Measurements from ENCODE around the gene KPNA6.

KPNA6 gene

DNA sequence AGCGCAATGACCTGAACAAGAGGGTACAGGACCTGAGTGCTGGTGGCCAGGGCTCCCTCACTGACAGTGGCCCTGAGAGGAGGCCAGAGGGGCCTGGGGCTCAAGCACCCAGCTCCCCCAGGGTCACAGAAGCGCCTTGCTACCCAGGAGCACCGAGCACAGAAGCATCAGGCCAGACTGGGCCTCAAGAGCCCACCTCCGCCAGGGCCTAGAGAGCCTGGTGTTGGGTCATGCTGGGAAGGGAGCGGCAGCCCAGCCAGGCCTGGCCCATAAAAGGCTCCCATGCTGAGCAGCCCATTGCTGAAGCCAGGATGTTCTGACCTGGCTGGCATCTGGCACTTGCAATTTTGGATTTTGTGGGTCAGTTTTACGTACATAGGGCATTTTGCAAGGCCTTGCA, 87.1 kb downstream of the KPNA6 start:
- no peak for DNase-seq

DNA sequence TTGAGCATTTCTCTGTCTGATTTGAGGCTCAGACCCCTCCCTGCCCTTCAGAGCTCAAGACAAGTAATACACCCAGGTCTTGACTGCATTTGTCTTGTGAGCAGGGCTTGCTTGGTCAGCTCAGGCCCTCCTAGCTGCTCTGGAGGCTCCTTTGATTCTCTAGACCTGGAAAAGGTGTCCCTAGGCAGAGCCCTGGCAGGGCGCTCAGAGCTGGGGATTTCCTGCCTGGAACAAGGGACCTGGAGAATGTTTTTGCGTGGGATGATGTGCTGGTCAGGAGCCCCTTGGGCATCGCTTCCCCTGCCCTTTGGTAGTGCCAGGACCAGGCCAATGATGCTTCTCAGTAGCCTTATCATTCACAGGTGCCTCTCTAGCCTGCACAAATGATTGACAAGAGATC, 87.7 kb downstream of the KPNA6 start:
- DNase-seq, result no peak

DNA sequence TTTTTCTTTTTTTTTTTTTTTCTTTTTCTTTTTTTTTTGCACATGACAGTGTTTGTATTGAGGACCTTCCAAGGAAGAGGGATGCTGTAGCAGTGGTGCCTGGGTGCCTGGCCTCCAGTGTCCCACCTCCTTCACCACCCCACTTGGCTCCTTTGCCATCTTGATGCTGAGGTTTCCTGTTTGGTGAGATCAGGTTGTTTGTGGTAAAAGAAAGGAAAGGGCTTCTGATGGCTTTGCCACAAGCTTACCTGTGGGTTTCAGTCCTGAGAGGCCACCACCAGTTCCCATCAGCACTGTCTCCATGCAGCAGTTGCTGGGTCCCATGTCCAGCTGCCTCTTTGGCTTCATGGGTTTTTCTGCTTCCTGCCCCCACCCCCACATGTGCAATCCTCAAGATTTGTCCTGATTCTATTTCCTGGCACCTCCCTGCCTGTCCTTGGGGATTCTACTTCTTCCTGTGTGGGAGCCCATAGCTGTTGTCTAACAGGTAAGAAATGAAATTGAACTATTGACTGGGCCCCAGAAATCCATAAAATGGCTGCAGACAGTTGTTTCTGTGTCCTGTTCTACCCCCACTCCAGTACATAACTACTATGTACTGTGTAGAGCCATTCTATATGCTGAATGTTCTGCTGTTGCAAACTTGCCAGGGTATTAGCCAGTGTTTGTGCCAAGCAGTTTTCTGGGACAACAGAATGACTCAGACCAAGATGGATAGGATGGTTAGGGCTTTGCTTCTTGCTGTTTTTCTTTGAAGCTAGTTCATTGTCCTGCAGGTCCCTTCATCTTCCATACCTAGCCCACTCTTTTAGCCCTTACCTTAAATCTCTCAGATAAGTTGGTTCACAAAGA, 88.3 kb downstream of the KPNA6 start:
- no peak for DNase-seq

DNA sequence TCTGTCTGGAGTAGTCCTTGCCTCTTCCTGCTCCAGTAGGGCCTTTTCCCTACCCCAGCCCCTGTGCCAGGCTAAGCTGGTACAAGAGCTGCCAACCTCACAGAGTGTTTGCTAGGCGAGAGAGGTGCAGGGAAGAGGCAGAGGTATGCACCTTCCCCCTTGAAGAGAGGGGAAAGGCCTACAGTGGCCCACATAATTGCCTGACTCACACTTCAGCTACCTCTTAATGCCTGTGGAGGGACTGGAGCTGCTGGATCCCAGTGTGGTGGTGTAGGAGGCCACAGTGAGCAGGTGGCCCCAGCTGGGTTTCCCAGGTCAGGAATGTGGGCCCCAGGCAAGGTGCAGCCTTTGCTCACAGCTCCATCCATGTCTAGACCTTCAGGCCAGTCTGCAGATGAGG, 89.2 kb downstream of the KPNA6 start:
- DNase-seq, result no peak

DNA sequence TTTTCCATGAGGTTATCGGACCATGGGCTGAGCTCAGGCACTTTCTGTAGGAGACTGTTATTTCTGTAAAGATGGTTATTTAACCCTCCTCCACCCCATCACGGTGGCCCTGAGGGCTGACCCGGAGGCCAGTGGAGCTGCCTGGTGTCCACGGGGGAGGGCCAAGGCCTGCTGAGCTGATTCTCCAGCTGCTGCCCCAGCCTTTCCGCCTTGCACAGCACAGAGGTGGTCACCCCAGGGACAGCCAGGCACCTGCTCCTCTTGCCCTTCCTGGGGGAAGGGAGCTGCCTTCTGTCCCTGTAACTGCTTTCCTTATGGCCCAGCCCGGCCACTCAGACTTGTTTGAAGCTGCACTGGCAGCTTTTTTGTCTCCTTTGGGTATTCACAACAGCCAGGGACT, 90.0 kb downstream of the KPNA6 start:
- no peak for DNase-seq

DNA sequence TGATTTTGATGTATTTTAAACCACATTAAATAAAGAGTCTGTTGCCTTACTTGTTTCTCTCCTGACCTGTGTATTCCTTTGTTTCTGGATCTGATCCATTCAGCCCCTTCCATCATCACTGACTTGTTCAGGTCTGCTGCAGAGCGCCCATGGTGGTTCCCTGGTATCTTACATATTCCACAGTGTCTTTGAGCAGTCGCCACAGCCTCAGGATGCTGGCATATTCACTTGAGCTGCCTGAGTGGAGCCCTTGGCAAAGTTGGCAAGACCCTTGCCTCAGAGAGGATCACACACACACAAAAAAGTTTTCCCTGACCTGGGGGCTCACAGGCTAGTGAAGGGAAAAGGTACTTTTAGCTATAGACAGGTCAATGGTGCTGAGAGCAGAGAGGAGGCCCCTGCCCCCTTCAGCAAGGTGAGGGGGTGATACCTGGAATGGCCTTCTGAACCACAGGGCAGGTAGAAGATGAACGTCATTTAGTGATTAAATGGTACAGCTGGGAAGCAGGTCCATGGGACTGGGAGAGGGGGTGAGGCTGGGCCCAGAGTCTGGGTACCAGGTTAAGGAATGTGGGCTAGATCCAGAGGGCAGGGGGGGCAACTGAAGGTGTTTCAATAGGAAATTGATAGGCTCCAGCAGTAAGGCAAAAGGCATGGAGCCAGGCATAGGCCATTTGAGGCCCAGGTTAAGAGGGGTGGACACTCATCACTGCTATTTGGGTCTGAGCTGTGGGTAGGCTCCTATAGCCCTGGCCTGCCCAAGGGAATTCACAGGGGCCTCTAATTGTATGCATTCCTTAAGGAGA, 90.6 kb downstream of the KPNA6 start:
- no peak for DNase-seq

DNA sequence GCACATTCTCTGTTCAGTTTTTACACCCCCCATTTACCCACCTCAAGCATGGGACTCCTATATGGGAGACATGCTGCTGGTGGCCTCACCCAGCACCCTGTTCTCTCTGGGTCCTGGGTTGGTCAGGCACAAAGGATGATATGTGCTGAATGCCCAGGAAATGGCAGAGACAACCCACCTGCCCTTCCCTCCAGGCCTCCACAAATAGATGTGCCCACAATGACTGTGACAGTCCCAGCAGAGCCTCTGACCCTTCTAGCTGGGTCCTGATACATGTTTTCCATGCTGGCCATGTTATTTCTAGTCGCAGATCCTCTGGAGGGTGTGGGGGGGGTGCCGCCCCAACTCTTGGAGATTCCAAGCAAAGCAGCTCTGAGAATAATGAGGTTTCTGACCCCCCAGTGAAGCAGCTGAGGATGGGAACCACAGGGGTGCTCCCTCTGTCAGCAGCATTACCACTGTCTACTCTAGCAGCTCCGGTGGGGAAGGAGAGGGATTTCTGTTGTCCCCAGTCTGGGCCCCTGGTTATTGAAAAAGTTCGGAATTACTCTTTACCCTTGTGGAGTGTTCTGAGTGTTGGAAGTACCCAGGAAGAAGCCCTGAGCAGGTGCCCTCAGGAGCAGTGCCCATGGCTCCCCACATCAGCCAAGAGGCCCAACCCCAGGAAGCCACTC, 91.3 kb downstream of the KPNA6 start:
- no peak for DNase-seq

DNA sequence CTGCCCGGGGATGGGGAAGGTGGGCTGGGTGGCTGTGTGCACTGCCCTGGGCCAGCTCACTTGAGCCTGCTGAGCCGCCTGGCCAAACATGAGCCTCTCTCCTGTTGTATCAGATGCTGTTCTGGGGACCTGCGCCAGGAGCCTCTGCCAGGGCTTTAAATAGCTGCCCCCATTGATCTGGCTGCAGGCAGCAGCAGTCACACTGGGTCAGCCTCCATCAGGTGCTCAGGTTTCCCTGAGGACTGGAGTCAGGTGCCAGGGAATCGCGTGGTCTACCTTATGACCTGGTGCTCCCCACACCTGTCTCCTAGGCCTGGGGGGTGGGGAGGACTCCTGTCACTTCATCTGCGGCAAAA, 91.8 kb downstream of the KPNA6 start:
- DNase-seq, result no peak

DNA sequence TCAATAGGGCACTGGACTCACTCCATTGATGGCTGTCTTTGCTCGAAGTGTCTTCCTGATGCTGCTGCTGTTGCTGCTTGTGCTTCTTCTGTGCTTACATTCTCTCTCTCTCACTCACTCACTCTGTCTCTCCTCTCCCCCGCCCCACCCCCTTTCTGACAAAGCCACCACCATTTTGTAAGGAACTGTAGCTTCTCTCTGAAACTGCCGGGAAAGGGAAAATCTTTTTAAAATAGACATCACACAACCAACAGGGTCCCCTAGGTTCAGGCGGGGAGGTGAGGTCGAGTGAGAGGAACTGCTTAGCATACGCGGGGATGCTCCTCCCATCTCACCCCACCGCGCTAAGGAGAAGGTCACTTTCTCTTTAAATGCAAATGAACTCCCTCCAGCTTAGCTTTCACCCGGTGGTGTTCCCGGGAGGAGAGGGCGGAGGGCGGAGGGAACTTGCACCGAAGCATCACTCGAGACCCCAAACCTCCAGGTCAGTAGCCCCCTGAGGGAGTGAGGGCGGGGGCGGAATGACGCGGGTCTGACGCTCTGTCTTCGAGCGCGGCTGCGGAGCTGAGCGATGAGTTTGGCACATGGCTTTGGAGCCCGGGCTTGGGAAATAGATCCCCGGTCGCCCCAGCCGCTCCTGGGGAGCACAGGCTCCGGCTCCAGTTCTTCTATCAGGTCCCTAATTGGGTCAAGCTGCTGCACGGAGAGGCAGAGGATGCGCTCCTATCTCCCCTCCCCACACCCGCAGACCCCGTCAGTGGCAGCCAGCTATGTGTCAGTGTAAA, 92.6 kb downstream of the KPNA6 start, which contains the start of gene CCDC28B:
CCDC28B (plus strand) TSS at position 370 of the 785 bp plus-strand sequence. CDS start 1,341 bp downstream, outside the sequence.
- peak in 1 of 2 donors; percentile 23 for DNase-seq

DNA sequence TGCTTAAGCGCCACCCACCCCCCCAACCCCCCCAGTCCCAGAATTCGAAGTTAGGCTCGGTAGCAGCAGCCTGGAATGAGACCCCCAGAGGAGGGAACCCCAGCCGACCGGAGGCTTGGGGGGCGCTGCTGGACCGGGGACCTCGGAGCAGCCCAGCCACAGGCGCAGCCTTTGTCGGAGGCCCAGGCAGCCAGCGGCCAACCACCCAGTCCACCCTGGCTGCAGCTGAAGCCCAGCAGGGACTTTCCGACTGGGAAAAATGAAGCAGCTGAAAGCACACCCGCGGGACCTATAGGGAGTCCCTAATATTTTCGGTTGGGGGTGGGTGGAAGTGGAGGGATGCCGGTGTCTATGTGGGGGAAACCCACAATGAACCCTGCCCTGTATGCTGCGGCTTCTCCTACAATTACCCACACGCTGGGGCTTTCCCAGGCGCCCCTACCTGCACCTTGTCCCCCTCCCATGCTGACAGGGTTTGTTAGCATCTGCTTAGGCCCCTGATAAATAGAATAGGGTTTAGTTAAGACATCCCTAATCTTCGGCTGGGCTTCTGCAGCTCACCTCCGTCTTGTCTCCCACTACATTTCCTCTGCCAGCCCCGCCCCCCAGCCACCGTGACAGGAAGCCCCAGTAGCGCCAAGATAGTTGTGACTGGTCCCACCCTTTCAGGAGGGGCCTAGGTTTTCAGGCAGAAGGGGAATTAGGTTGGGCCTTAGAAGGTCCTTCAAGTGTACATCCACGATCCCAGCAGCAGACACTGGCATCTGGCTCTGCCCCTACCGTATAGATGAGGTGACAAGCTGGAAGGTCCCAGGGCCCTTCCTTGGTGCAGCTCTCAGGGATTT, 93.4 kb downstream of the KPNA6 start:
- peak in 1 of 2 donors; percentile 14 for DNase-seq

DNA sequence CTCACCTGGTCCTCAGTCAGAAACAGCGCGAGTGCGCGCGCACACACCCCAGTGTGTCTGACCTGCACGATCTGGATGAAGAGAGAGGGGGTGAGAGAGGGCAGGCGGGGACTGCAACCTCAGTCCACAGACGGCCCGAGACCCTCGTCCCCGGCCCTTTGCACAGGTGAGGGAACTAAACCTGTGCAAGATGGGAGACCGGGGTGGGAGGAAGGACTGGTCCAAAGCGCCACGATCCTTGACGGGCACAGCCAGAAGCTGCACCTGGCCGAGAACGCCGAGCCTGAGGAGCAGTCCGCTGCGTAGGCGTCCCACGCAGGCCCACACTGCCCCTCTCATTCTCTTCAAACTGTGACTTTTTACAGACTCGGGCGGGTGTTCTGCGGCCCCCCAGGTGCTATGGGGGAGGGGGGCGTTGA, 97.1 kb downstream of the KPNA6 start:
- no peak for DNase-seq

DNA sequence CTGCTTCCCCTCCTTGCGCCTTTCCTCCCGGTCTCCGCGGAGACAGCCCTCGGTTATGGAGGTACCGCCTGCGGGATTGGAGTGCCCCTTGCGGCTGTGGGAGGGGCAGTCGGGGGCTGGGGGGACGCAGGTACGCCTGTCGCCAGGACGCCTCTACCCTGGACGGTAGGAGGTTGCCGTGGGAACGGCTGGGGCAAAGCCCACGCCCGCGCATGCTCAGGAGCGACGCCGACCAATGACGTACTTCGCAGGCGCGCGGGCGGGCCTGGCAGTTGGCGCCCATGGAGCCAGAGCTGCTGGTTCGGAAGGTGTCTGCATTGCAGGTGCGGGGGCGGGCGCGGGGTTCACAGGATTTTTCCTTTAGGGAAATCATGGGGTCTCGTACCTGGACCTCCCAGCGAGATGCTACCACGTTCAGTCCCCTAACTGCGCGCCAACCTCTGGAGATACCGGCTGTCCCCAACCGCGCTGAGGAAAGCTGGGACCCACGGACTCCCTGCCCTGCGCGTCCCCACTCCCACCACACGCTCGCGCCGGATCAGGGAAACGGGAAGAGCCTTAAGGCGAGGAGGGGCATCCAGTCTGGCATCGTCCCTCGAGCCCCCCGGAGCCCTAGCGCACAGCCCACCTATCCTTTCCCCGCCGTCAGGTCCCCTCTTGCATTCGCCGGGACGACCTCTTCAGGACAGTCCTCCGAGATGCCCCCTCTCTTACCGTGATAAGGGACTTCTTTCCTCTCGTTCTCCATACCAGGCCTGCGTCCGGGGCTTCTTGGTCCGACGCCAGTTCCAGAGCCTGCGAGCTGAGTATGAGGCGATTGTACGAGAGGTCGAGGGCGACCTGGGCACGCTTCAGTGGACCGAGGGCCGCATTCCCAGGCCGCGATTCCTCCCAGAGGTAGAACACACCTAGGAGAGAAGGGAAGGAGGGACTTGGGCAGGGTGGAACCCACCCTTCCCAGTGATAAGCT, 97.8 kb downstream of the KPNA6 start, which contains the start of gene IQCC:
IQCC (plus strand) TSS at position 271 of the 970 bp plus-strand sequence; CDS start at position 282, 11 bp downstream.
- DNase-seq, result peak; percentile 72 to 83

DNA sequence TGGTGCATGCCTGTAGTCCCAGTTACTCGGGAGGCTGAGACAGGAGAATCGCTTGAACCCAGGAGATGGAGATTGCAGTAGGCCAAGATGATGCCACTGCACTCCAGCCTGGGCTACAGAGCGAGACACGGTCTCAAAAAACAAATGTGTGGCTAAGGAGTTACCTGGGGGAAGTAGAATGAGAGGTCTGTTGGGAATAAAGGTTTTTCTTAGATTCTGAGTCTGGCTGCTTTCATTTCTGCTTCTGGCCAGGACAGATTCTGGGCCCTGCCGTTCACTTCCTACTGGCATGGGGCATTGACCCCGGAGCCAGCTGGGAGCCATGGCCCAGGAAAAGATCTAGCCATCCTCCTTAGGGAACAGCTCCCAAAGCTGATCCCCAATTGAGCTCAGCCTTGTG, 100.6 kb downstream of the KPNA6 start:
- DNase-seq, result no peak

DNA sequence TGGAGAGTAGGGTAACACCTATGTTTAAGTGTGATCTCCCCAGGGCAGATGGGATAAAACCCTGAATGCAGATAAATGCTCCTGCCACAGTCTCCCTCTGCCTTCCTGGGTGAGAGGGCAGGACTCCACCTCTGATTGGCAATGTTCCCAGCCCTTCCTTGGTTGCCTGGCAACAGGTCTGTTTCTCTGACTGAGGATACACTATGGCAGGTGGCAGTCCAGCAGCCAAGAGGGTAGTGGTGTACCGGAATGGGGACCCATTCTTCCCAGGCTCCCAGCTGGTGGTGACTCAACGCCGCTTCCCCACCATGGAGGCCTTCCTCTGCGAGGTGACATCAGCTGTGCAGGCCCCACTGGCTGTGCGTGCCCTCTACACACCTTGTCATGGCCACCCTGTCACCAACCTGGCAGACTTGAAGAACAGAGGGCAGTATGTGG, 101.1 kb downstream of the KPNA6 start, which contains the start of gene DCDC2B:
DCDC2B (plus strand) TSS at position 199 of the 438 bp plus-strand sequence; CDS start at position 204, 5 bp downstream.
- no peak for DNase-seq

DNA sequence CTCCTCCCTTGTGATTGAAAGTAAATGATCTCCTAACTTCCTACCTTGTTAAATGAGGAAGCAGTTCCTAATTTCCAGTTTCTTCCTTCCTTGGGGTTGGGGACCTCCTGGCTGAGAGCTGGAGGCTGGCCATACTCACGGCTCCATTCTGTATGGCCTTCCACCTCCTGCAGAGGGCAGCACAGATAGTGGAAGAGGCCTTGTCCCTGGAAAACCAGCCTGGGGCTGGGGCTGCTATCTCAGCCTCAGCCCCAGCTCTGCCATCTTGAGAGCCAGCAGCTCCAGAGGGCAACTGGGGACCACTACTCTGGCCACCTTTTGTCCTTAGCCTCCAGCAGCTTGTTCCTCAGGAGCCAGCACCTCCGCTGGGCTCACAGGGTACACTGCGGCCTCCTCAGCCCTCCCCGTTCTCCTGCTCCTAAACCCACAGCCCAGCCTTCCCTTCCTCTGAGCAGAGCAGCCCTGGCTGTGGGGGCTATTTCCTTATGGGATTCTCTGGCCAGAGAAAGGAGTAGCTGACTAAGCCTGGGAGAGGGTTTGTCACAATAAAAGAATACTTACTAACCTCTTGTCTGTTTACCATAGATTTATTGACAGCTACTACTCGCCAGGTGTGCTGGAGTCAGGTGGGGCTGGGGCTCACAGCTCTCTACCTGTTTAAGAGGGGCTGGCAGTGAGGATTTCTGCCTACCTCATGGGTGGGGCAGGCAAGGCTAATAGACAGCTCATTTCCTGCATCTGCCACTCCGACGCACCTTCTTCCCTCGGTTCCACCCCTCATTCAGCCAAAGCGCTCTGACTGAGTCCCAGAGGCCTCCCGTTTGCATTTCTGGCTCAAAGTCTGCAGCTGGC, 108.0 kb downstream of the KPNA6 start:
- peak; percentile 50 to 55 for DNase-seq

DNA sequence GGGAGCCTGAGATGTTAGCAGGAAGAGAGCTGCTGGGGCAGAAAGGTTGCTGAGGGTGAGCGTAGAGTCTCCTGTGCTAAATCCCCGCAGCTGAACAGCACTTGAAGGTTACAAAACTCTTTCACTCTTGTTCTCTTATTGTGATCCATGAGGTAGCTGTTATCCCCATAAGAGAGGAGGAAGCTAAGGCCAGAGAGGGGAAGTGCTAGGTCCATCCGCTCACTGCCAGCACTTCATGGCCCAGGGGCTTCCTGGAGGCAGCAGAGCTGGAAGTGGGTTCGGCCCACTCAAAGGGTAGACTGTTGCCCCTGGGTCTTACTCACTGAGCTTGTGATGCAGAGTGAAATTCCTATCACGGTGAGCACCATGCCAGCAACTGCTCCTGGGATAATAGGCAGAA, 108.7 kb downstream of the KPNA6 start:
- DNase-seq, result peak; percentile 54 to 59

DNA sequence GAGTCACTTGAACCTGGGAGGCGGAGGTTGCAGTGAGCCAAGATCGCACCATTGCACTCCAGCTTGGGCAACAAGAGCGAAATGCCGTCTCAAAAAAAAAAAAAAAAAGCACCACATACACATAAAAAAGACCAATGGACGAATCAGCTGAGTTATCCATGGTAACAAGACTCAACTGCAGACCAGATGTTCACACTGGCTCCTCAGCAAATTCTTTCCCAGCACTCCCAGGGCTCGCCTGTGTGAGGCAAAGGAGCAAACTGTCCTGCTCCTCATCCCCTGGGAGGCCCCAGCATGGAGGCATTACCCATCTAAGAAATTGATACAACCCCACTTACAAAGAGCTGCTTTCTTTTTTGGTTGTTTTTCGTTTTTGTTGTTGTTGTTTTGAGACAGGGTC, 111.2 kb downstream of the KPNA6 start:
- no peak for DNase-seq

DNA sequence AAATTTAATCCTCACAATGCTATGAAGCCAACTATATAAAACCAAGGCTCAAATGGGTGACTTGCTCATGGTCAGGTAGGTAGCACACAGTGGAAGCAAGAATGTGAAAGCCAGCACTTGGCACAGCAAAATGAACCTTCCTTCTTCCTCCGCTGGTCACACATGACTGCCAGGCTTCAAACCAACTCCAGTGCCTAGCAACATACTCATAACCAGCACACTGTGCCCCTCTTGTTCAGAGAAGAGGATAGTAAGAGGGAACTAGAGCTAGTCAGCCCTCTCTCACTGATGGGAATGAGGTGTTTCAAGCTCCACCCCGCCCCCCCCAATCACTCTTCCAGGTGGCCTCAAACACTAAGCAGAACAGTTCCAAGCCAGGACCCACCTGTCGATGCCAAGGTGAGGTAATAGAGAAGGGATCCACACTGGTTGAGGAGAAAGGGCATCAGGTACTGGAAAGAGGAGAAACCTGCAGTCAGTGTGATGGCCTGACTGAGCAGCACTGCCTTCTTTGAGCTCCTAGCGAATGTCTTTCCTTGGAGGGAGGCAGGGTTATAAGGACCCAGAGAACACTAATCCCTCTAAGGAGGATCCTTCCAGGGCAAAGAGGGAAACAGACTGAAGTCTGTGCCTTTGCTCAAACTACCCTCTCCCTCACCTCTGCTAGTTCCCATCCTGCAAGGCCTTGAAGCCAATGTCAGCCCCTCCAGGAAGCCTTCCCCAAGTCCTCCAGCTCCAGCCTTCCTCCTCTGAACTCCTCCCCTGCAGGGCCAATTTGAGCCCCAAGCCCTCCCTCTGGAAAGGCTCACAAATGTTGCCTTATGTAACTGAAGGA, 113.1 kb downstream of the KPNA6 start:
- no peak for DNase-seq
